HG02981 (cell line): ENCODE measurements around the gene TGIF2.
"Not testable (repeated sequence)": the region's sequence is repeated elsewhere in the genome, so short reads cannot be mapped to it uniquely, and the experiment has no call there.

Experiments used
- ATAC-seq: cut with Tn5 transposase; IDR thresholded peaks from one replicate; pipeline ENCODE4 v1.9.1; 2021; ENCODE audit warnings: mild to moderate bottlenecking, moderate library complexity; ENCODE audit not compliant: unreplicated experiment

Gene TGIF2

GRCh38 chr20:36546111-36546736 lies 27.2 kb upstream of the TGIF2 start:
- ATAC-seq, result no peak

GRCh38 chr20:36547186-36548005 lies 26.0 kb upstream of the TGIF2 start:
- no peak for ATAC-seq

- ATAC-seq, result no peak
These were observed 25.4 kb upstream of the TGIF2 start for GRCh38 chr20:36548006-36548315.

- no peak for ATAC-seq
These were observed 24.4 kb upstream of the TGIF2 start for GRCh38 chr20:36548704-36549627.

- no peak for ATAC-seq
These were observed 23.8 kb upstream of the TGIF2 start for GRCh38 chr20:36549628-36549941.

- no peak for ATAC-seq
These were observed 23.2 kb upstream of the TGIF2 start for GRCh38 chr20:36549942-36550789.

GRCh38 chr20:36550790-36551299 lies 22.6 kb upstream of the TGIF2 start:
- ATAC-seq, result no peak

GRCh38 chr20:36555248-36555647 lies 18.1 kb upstream of the TGIF2 start:
- no peak for ATAC-seq

GRCh38 chr20:36562724-36563123 lies 10.7 kb upstream of the TGIF2 start:
- no peak for ATAC-seq

- no peak for ATAC-seq
These were observed 10.0 kb upstream of the TGIF2 start for GRCh38 chr20:36563374-36563773.

GRCh38 chr20:36564078-36564725 lies 9.2 kb upstream of the TGIF2 start:
- not testable (repeated sequence) for ATAC-seq

GRCh38 chr20:36564726-36565121 lies 8.7 kb upstream of the TGIF2 start:
- not testable (repeated sequence) for ATAC-seq

- ATAC-seq, result no peak
These were observed 7.9 kb upstream of the TGIF2 start for GRCh38 chr20:36565520-36565919.

GRCh38 chr20:36569847-36570429 lies 3.5 kb upstream of the TGIF2 start:
- ATAC-seq, result no peak

GRCh38 chr20:36571564-36572504 lies 1.6 kb upstream of the TGIF2 start:
- ATAC-seq, result no peak

GRCh38 chr20:36572701-36573102 lies 695 bp upstream of the TGIF2 start:
- ATAC-seq, result no peak

GRCh38 chr20:36573798-36574365 lies 485 bp downstream of the TGIF2 start:
- no peak for ATAC-seq
